ENCODE measurements around the gene ZNF438.
"Not testable (repeated sequence)": the region's sequence is repeated elsewhere in the genome, so short reads cannot be mapped to it uniquely, and the experiment has no call there.

The ZNF438 gene

GRCh38 chr10:31042670-31043069, 11.0 kb upstream of the ZNF438 start:
- in situ Hi-C loops (cut with MboI; ENCODE audit: low sequenced_read_pairs), result no loop called here

- in situ Hi-C loops (cut with MboI; ENCODE audit: low sequenced_read_pairs), result no loop called here
Observed at GRCh38 chr10:31041011-31041410, 9.3 kb upstream of the ZNF438 start.

GRCh38 chr10:31039006-31039405, 7.3 kb upstream of the ZNF438 start:
- in situ Hi-C loops (cut with MboI; ENCODE audit: low sequenced_read_pairs), result not testable (repeated sequence)

GRCh38 chr10:31037749-31038148, 6.1 kb upstream of the ZNF438 start:
- in situ Hi-C loops (cut with MboI; ENCODE audit: low sequenced_read_pairs), result no loop called here

- in situ Hi-C loops (cut with MboI; ENCODE audit: low sequenced_read_pairs), result no loop called here
Observed at GRCh38 chr10:31036209-31036608, 4.5 kb upstream of the ZNF438 start.

GRCh38 chr10:31035266-31035798, 3.7 kb upstream of the ZNF438 start:
- in situ Hi-C loops (cut with MboI; ENCODE audit: low sequenced_read_pairs), result no loop called here

- in situ Hi-C loops (cut with MboI; ENCODE audit: low sequenced_read_pairs), result no loop called here
Observed at GRCh38 chr10:31034098-31034909, 2.6 kb upstream of the ZNF438 start.

- in situ Hi-C loops (cut with MboI; ENCODE audit: low sequenced_read_pairs), result no loop called here
Observed at GRCh38 chr10:31033147-31033546, 1.5 kb upstream of the ZNF438 start.

- in situ Hi-C loops (cut with MboI; ENCODE audit: low sequenced_read_pairs), result no loop called here
Observed at GRCh38 chr10:31032258-31033132, 830 bp upstream of the ZNF438 start.

- in situ Hi-C loops (cut with MboI; ENCODE audit: low sequenced_read_pairs), result no loop called here
Observed at GRCh38 chr10:31031205-31031557, 484 bp downstream of the ZNF438 start.

- in situ Hi-C loops (cut with MboI; ENCODE audit: low sequenced_read_pairs), result no loop called here
Observed at GRCh38 chr10:31030800-31031199, 865 bp downstream of the ZNF438 start.

GRCh38 chr10:31030260-31030659, 1.4 kb downstream of the ZNF438 start:
- in situ Hi-C loops (cut with MboI; ENCODE audit: low sequenced_read_pairs), result no loop called here

GRCh38 chr10:31028081-31028480, 3.6 kb downstream of the ZNF438 start:
- in situ Hi-C loops (cut with MboI; ENCODE audit: low sequenced_read_pairs), result no loop called here

GRCh38 chr10:31026279-31026678, 5.4 kb downstream of the ZNF438 start:
- in situ Hi-C loops (cut with MboI; ENCODE audit: low sequenced_read_pairs), result not testable (repeated sequence)

- in situ Hi-C loops (cut with MboI; ENCODE audit: low sequenced_read_pairs), result no loop called here
Observed at GRCh38 chr10:31025142-31025541, 6.5 kb downstream of the ZNF438 start.

- in situ Hi-C loops (cut with MboI; ENCODE audit: low sequenced_read_pairs), result no loop called here
Observed at GRCh38 chr10:31023558-31023957, 8.1 kb downstream of the ZNF438 start.

- in situ Hi-C loops (cut with MboI; ENCODE audit: low sequenced_read_pairs), result no loop called here
Observed at GRCh38 chr10:31020209-31020608, 11.5 kb downstream of the ZNF438 start.

- in situ Hi-C loops (cut with MboI; ENCODE audit: low sequenced_read_pairs), result no loop called here
Observed at GRCh38 chr10:31018962-31019361, 12.7 kb downstream of the ZNF438 start.

GRCh38 chr10:31018356-31018750, 13.3 kb downstream of the ZNF438 start:
- in situ Hi-C loops (cut with MboI; ENCODE audit: low sequenced_read_pairs), result no loop called here

GRCh38 chr10:31017534-31018355, 13.9 kb downstream of the ZNF438 start:
- in situ Hi-C loops (cut with MboI; ENCODE audit: low sequenced_read_pairs), result no loop called here

Data from HL-60/S4 (cell line).